GM21367 (cell line): ENCODE data around the gene CRYL1.

Experiments used
- ATAC-seq: cut with Tn5 transposase; IDR thresholded peaks from one replicate; pipeline ENCODE4 v1.9.1; 2021; ENCODE audit not compliant: unreplicated experiment

CRYL1 gene

GRCh38 chr13:20387006-20387405 is 138.7 kb downstream of the CRYL1 start:
- no peak for ATAC-seq

DNA sequence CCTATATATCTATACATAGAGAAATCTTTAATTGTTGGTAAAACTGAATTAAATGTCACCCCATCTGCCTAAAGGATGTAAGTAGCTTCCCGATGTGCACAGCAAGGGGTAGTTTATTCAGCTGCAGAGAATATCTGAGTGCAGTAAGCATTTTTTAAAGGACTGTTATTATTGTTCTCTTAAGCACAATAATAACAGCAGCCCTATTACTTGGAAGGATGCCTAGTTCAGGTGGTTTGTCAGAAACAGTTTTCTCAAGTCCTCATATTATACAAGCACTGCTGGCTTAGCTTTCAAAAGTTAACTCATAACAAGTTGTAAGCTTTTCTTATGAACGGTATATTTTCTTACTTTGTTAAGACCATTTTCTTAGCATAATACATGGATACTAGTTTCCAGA is 142.6 kb downstream of the CRYL1 start:
- ATAC-seq: no peak

GRCh38 chr13:20381401-20381800 is 144.3 kb downstream of the CRYL1 start:
- no peak for ATAC-seq

DNA sequence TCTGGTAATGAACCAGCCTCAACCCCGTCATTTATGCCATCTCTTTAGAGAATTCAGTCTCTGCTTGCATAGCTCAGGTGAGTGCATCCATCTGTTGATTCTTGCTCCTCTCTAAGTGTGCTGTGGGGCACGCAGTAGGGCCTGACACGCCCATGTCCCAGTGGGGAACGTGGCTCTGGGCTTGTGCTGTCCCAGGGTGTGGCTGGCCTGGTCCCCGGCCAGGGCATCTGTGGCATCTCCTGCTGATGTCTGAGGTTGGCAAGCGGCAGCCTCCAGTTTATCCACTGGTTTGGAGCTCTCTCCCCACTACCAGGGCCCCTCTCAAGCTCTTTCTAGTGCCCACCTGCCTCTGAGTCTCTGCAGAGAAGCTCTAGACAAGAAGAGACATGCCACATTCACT is 146.9 kb downstream of the CRYL1 start:
- ATAC-seq: no peak

DNA sequence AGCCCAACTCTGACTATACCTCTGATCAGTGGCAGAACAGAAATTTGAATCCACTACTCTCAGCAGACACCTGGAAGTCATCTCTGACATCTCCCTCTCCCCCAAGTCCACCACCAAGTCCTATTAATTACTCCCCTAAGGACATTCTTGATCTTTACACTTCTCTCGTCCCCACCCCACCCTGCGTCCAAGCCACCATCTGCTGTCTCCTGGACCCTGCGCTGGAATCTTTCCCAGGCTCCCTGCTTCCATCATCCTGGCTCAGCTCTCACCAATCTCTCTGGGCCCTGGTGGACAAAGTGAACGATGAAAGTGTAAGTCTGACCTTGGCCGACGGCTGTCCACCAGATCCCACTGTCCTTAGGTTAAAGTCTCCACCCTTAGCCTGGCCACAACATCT is 147.9 kb downstream of the CRYL1 start:
- ATAC-seq: no peak

DNA sequence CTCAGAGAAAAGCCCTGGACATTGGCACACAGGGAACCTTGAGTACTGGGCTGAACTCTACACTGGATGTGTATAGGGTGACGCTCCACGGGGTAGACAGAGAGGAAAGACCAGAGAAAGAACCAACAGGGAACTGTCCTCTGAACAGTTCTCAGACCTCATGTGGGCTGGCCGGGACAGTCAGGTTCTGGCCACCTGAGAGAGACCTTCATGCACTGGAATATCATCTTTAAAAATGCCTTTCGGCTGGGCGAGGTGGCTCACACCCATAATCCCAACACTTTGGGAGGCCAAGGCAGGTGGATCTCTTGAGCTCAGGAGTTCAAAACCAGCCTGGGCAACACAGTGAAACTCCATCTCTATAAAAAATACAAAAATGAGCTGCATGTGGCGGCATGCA is 149.8 kb downstream of the CRYL1 start:
- ATAC-seq: no peak

DNA sequence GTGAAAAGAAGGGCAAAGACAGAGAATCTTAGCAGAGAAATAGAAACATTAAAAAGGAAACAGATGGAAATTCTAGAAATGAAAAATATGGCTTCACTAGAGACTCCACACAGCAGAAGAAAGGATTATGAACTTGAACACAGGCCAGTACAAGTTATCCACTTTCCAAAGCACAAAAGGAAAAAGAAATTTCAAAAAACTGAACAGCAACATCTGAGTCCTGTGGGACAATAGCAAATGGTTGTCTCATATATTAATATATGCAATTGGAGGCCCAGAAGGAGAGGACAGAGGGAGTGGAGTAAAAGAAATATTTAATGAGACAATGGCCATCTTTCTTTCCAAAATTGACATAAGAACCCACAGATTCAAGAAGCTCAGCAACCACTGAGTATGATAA is 151.8 kb downstream of the CRYL1 start:
- no peak for ATAC-seq

DNA sequence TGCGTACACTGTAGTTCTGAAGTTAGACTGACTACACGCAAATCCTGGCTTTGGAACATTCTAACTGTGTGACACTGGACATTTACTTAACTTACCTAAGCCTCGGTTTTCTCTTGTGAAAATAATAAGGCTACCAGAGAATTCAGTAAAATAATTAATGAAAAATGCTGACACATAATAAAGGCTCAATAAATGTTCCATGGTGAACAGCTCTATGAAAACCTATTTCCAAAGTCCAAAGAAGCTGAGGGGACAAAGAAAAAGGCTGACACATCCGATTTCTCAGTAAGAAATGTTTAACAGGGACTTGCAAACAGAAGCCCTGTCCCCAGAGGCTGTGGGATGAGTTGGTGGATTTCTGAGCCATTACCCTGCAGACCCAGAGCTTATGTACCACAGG is 153.8 kb downstream of the CRYL1 start:
- ATAC-seq: no peak

DNA sequence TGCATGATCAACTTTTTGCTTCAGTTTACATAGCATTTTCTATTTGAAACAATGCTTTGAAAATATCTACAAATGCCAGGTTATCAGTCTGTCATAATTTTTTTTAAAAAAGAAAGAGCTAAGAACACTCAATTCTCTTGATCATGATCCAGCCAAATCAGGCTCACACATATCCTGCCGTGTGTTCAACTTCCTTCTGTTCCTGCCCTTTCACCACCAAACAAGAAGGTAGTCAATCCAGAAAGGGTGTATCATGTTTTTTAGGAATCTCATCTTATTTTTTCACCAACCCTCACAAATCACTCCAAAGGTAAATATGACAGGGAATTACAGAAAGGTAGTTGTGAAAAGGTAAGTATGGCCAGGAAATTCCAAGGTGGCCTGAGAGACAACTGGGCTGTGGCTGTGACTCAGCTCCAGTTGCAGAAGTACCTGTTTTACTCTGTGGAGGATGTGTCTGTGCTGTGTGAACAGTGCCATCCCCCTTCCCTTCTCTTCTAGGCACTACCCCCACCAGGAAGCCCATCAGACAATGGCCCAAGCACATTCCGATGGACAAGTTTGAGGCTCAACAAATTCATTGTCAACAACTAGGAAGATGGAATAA is 154.7 kb downstream of the CRYL1 start:
- ATAC-seq: no peak

- ATAC-seq: no peak
Observed at GRCh38 chr13:20369886-20370361, 155.7 kb downstream of the CRYL1 start.

DNA sequence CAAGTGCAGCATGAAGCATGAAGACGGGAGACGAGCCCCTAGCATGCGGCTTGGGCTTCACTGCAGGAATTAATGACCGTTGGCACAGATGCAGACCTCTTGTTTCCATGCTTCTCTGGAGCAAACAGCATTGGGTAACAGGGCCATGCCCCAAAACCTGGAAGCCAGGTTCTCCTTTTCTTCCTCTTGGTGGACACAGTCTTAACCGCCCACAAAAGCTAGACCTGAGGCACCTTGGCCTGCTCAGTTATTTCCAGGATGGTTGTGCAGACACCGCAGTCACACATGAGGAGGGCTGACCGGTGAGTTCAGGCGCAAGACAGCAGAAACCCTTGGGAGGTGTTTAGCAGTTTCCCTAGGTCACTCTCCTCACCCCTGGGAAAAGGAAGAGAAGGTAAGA is 159.6 kb downstream of the CRYL1 start:
- no peak for ATAC-seq

DNA sequence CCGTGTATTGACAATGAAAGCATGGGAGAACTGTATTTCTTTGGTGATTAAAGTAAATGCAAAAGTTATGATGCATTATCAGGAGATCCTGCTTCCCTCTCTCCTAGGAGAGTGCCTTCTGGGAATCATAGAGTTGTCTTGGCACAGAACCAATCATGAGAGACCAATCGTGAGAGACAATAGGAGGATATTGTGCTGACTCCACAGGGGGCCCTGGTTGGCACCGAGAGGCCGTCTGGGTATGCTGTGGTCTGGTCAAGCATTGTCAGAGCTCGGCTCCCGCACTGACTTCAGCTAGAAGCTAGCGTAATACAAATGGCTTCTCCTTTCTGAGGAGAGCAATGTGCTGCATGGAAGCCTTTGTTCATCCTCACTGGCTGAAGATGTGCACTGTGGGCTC is 162.1 kb downstream of the CRYL1 start:
- ATAC-seq: no peak

GRCh38 chr13:20363172-20363571 is 162.5 kb downstream of the CRYL1 start:
- ATAC-seq: no peak

GRCh38 chr13:20362484-20363041 is 163.1 kb downstream of the CRYL1 start:
- ATAC-seq: no peak

GRCh38 chr13:20360835-20361412 is 164.7 kb downstream of the CRYL1 start:
- ATAC-seq: no peak

DNA sequence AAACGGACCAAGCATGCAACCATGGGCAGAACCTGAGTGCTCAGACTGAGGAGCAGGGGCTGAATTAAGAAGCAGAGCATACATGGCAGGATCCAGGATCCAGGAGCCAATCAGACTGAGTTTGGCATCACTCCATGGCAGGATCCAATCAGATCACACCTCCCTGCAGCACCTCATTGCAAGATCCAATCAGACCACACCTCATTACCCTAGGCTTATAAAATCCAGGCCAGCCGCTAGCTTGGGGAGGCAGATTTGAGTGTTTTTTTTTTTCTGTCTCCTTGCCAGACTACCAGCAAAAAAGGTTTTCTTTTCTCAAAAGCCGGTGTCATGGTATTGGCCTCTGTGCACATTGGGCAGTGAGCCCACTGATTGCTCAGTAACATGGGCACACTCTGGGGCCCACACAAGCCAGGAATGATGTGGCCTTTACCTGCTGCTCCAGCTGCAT is 165.6 kb downstream of the CRYL1 start:
- ATAC-seq: no peak

- no peak for ATAC-seq
Observed at GRCh38 chr13:20359335-20359734, 166.3 kb downstream of the CRYL1 start.

DNA sequence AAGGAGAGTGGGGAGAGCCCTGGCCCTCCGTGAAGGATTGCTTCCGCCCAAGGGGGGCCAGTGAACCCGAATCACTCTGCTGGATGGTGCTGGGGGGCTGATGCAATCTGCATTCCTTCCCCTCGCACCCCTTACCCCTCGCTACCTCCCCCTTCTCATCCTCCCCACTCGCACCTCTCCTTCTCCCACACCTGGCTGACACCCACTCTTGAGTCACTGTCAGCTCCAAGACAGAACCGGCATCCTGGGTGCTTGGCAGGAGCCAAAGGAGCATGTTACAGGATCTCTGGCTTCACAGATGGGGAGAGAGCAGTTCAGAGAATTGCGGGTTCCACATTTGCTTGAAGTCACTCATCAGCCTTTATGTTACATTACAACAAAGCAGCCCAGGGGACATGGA is 167.6 kb downstream of the CRYL1 start:
- ATAC-seq: no peak

GRCh38 chr13:20356444-20356843 is 169.2 kb downstream of the CRYL1 start:
- no peak for ATAC-seq

DNA sequence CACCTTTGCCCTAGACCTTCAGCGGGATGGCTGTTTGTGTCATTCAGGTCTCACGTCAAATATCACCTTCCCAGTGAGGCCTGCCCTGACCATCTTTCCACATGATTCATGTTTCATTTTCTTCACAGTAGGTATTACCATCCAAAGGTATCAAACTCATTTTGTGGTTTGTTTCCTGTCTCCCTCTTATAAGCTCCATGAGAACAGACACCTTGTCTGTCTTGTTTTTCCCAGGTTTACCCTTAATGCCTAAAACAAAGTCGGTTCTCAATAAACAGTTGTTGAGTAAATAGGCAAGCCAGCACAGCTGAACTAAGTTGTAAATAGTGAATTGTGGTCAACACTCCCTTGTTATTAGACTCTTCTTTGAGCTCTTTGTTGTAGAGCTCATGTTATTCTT is 170.9 kb downstream of the CRYL1 start:
- no peak for ATAC-seq

DNA sequence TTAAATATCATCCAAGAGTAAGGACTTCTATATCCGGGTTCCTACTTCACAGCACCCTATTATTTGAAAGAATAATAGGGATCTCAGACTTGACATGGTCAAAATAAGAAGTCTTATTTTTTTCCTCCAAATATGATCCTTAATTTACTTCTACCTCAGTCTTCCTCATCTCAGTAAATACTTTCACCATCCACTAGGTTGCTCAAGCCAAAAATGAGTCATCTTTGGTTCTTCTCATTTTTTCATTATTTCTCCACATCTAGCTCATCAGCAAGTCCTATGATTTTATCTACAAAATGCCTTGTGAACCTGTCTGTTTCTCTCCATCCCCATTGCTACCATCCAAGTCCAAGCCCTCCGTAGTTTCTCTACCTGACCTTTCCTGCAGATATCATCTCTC is 171.7 kb downstream of the CRYL1 start:
- ATAC-seq: no peak
